HEK293 (cell line): ENCODE results near the gene GBF1.

Experiments used
- HOXD13 ChIP-seq: sonication (generic); formaldehyde crosslinking; IDR thresholded peaks from 2 replicates; pipeline ENCODE4 v1.8.0; 2022; ENCODE audit warnings: missing genetic modification reagents, borderline replicate concordance
- MEIS1 ChIP-seq: sonication (generic); formaldehyde crosslinking; IDR thresholded peaks from 2 replicates; pipeline ENCODE4 v1.8.1; 2022; ENCODE audit warnings: missing genetic modification reagents, mild to moderate bottlenecking, borderline replicate concordance
- MYNN ChIP-seq: fragments of 450-650 bp; formaldehyde crosslinking; IDR thresholded peaks from 2 replicates; pipeline ENCODE4 v1.5.1; 2016; ENCODE audit warnings: missing biosample characterization, missing genetic modification characterization, borderline replicate concordance
- OSR2 ChIP-seq: fragments of 450-650 bp; formaldehyde crosslinking; IDR thresholded peaks from 2 replicates; pipeline ENCODE4 v1.5.1; 2016; ENCODE audit warnings: missing biosample characterization, missing genetic modification characterization
- PRDM1 ChIP-seq: fragments of 450-650 bp; formaldehyde crosslinking; IDR thresholded peaks from 2 replicates; pipeline ENCODE4; 2016; ENCODE audit warnings: missing biosample characterization, missing genetic modification characterization
- REPIN1 ChIP-seq: fragments of 450-650 bp; formaldehyde crosslinking; IDR thresholded peaks from 2 replicates; pipeline ENCODE4 v1.5.1; 2017; ENCODE audit warnings: missing biosample characterization, missing genetic modification characterization, low read depth
- SCRT1 ChIP-seq: fragments of 450-650 bp; formaldehyde crosslinking; IDR thresholded peaks from 2 replicates; pipeline ENCODE4 v1.5.1; 2016; ENCODE audit warnings: missing biosample characterization, missing genetic modification characterization, borderline replicate concordance
- SCRT2 ChIP-seq: fragments of 450-650 bp; formaldehyde crosslinking; IDR thresholded peaks from 2 replicates; pipeline ENCODE4 v1.5.1; 2016; ENCODE audit warnings: missing biosample characterization, missing genetic modification characterization
- ZBTB21 ChIP-seq: fragments of 450-650 bp; formaldehyde crosslinking; IDR thresholded peaks from 2 replicates; pipeline ENCODE4 v1.5.1; 2017; ENCODE audit warnings: missing biosample characterization, missing genetic modification characterization
- ZBTB48 ChIP-seq: fragments of 450-650 bp; formaldehyde crosslinking; IDR thresholded peaks from 2 replicates; pipeline ENCODE4 v1.5.1; 2016; ENCODE audit warnings: missing biosample characterization, missing genetic modification characterization
- ZBTB8A ChIP-seq: fragments of 450-650 bp; formaldehyde crosslinking; IDR thresholded peaks from 2 replicates; pipeline ENCODE4 v1.5.1; 2016; ENCODE audit warnings: missing biosample characterization, missing genetic modification characterization
- ZFHX2 ChIP-seq: fragments of 450-650 bp; formaldehyde crosslinking; conservative IDR thresholded peaks from 2 replicates; pipeline ENCODE4 v1.5.1; 2016; ENCODE audit warnings: missing biosample characterization, missing genetic modification characterization
- ZNF112 ChIP-seq: fragments of 450-650 bp; formaldehyde crosslinking; IDR thresholded peaks from 2 replicates; pipeline ENCODE4 v1.5.0; 2017; ENCODE audit warnings: missing biosample characterization, missing genetic modification characterization
- ZNF174 ChIP-seq: fragments of 450-650 bp; formaldehyde crosslinking; IDR thresholded peaks from 2 replicates; pipeline ENCODE4 v1.5.0; 2017; ENCODE audit warnings: missing biosample characterization, mild to moderate bottlenecking, missing genetic modification characterization
- ZNF19 ChIP-seq: fragments of 450-650 bp; formaldehyde crosslinking; IDR thresholded peaks from 2 replicates; pipeline ENCODE4; 2016; ENCODE audit warnings: missing biosample characterization, missing genetic modification characterization, low read depth
- ZNF394 ChIP-seq: fragments of 450-650 bp; formaldehyde crosslinking; IDR thresholded peaks from 2 replicates; pipeline ENCODE4 v1.5.1; 2016; ENCODE audit warnings: missing biosample characterization, missing genetic modification characterization, mild to moderate bottlenecking, moderate library complexity, borderline replicate concordance
- ZNF555 ChIP-seq: fragments of 450-650 bp; formaldehyde crosslinking; conservative IDR thresholded peaks from 2 replicates; pipeline ENCODE4 v1.5.1; 2017; ENCODE audit warnings: missing biosample characterization, mild to moderate bottlenecking, missing genetic modification characterization, inconsistent platforms
- ZNF621 ChIP-seq: fragments of 450-650 bp; formaldehyde crosslinking; IDR thresholded peaks from 2 replicates; pipeline ENCODE4 v1.5.1; 2017; ENCODE audit warnings: missing biosample characterization, missing genetic modification characterization
- ZNF660 ChIP-seq: fragments of 450-650 bp; IDR thresholded peaks from 2 replicates; pipeline ENCODE4 v1.5.1; 2018; ENCODE audit warnings: missing biosample characterization, mild to moderate bottlenecking, missing genetic modification characterization
- ZNF701 ChIP-seq: fragments of 450-650 bp; formaldehyde crosslinking; IDR thresholded peaks from 2 replicates; pipeline ENCODE4 v1.5.1; 2016; ENCODE audit warnings: missing biosample characterization, missing genetic modification characterization
- ZSCAN23 ChIP-seq: fragments of 450-650 bp; formaldehyde crosslinking; IDR thresholded peaks from 2 replicates; pipeline ENCODE4 v1.5.1; 2016; ENCODE audit warnings: missing biosample characterization, missing genetic modification characterization
- ZXDB ChIP-seq: fragments of 450-650 bp; formaldehyde crosslinking; IDR thresholded peaks from 2 replicates; pipeline ENCODE4 v1.5.1; 2016; ENCODE audit warnings: missing biosample characterization, missing genetic modification characterization
- TF ChIP-seq, protein P1 (sequence below): sonication (generic); formaldehyde crosslinking; IDR thresholded peaks from 2 replicates; pipeline ENCODE4 v1.8.1; 2022; ENCODE audit warnings: mild to moderate bottlenecking, moderate library complexity, missing genetic modification reagents
- TF ChIP-seq, protein P2 (sequence below): fragments of 450-650 bp; formaldehyde crosslinking; IDR thresholded peaks from 2 replicates; pipeline ENCODE4 v1.5.1; 2016; ENCODE audit warnings: missing biosample characterization, missing genetic modification characterization, borderline replicate concordance
- TF ChIP-seq, protein P3 (sequence below): fragments of 450-650 bp; formaldehyde crosslinking; IDR thresholded peaks from 2 replicates; pipeline ENCODE4 v1.5.1; 2016; ENCODE audit warnings: missing biosample characterization, missing genetic modification characterization
- TF ChIP-seq, protein P4 (sequence below): fragments of 450-650 bp; formaldehyde crosslinking; IDR thresholded peaks from 2 replicates; pipeline ENCODE4 v1.5.1; 2017; ENCODE audit warnings: missing biosample characterization, missing genetic modification characterization
- TF ChIP-seq, protein P5 (sequence below): fragments of 450-650 bp; formaldehyde crosslinking; IDR thresholded peaks from 2 replicates; pipeline ENCODE4 v1.5.1; 2017; ENCODE audit warnings: missing biosample characterization, missing genetic modification characterization

The GBF1 gene

DNA sequence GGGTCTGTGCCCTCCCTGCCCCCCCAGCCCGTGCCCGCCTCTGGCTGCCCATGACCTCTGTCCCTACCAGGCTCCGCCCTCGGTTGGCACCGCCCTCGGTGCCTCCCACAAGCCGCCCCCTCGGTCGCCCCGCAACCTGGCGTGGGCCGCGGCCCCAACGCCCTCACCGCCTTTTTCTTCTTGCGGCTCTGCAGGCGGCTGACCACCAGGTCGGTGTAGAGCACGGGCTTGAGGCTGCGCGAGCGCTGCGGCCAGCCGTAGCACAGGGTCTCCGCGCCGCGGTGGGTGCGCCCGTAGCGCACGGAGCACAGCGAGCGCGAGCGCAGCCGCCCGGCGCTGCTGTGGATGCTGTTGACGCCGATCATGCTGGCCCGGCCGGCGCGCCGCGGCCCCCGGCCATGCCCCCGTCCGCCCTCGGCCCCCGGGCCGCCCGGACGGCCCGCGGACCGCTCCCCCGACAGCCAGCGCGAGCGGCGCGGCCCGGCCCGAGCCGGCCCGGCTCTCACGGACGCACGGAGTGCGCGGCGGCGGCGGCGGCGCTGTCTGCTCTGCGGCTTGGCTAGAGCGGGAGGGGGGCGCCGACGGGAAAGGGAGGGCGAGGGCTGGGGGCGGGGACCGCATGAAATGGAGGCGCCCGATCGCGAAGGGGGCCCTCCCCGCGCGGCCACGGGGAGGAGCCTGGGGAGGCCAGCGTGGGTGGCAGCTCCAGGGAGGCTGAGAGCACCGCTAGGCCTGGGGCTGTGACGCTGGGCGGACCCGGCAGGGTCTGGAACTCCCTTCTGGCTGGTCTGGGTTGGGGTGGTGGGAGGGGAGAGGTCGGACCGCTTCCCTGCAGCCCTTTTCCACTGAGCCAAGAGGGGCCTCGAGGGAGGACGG is 163.6 kb downstream of the GBF1 start (continued):
- no peak for TF ChIP-seq ZNF555 (tag by site-specific recombination)
- TF ChIP-seq SCRT2 (tag by site-specific recombination), result no peak
- TF ChIP-seq ZBTB48, result 0 out of 2 replicates have a peak, but pooled peaks have one; percentile 11
- no peak for TF ChIP-seq REPIN1 (tag by site-specific recombination)
- TF ChIP-seq, protein P1, sequence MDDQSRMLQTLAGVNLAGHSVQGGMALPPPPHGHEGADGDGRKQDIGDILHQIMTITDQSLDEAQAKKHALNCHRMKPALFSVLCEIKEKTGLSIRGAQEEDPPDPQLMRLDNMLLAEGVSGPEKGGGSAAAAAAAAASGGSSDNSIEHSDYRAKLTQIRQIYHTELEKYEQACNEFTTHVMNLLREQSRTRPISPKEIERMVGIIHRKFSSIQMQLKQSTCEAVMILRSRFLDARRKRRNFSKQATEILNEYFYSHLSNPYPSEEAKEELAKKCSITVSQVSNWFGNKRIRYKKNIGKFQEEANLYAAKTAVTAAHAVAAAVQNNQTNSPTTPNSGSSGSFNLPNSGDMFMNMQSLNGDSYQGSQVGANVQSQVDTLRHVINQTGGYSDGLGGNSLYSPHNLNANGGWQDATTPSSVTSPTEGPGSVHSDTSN, result no peak
- TF ChIP-seq ZBTB8A, result peak; percentile 43; the same call in 1 of the 2 replicates
- no peak for TF ChIP-seq ZNF19 (tag by site-specific recombination)
- TF ChIP-seq HOXD13 (CRISPR knock-in tag), result no peak
- TF ChIP-seq PRDM1 (tag by site-specific recombination), result no peak
- TF ChIP-seq ZNF621 (tag by site-specific recombination), result no peak
- no peak for TF ChIP-seq OSR2 (tag by site-specific recombination)
- peak; percentile 96 for TF ChIP-seq ZFHX2 (tag by site-specific recombination)
- TF ChIP-seq ZNF112 (tag by site-specific recombination), result no peak
- no peak for TF ChIP-seq MEIS1 (CRISPR knock-in tag)
- TF ChIP-seq SCRT1 (tag by site-specific recombination), result no peak
- TF ChIP-seq ZNF701 (tag by site-specific recombination), result no peak
- no peak for TF ChIP-seq ZNF174 (tag by site-specific recombination)
- TF ChIP-seq ZNF394, result no peak
- TF ChIP-seq, protein P2, sequence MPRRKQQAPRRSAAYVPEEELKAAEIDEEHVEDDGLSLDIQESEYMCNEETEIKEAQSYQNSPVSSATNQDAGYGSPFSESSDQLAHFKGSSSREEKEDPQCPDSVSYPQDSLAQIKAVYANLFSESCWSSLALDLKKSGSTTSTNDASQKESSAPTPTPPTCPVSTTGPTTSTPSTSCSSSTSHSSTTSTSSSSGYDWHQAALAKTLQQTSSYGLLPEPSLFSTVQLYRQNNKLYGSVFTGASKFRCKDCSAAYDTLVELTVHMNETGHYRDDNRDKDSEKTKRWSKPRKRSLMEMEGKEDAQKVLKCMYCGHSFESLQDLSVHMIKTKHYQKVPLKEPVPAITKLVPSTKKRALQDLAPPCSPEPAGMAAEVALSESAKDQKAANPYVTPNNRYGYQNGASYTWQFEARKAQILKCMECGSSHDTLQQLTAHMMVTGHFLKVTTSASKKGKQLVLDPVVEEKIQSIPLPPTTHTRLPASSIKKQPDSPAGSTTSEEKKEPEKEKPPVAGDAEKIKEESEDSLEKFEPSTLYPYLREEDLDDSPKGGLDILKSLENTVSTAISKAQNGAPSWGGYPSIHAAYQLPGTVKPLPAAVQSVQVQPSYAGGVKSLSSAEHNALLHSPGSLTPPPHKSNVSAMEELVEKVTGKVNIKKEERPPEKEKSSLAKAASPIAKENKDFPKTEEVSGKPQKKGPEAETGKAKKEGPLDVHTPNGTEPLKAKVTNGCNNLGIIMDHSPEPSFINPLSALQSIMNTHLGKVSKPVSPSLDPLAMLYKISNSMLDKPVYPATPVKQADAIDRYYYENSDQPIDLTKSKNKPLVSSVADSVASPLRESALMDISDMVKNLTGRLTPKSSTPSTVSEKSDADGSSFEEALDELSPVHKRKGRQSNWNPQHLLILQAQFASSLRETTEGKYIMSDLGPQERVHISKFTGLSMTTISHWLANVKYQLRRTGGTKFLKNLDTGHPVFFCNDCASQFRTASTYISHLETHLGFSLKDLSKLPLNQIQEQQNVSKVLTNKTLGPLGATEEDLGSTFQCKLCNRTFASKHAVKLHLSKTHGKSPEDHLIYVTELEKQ (tag by site-specific recombination), result no peak
- TF ChIP-seq ZBTB21 (tag by site-specific recombination), result no peak
- TF ChIP-seq, protein P3, sequence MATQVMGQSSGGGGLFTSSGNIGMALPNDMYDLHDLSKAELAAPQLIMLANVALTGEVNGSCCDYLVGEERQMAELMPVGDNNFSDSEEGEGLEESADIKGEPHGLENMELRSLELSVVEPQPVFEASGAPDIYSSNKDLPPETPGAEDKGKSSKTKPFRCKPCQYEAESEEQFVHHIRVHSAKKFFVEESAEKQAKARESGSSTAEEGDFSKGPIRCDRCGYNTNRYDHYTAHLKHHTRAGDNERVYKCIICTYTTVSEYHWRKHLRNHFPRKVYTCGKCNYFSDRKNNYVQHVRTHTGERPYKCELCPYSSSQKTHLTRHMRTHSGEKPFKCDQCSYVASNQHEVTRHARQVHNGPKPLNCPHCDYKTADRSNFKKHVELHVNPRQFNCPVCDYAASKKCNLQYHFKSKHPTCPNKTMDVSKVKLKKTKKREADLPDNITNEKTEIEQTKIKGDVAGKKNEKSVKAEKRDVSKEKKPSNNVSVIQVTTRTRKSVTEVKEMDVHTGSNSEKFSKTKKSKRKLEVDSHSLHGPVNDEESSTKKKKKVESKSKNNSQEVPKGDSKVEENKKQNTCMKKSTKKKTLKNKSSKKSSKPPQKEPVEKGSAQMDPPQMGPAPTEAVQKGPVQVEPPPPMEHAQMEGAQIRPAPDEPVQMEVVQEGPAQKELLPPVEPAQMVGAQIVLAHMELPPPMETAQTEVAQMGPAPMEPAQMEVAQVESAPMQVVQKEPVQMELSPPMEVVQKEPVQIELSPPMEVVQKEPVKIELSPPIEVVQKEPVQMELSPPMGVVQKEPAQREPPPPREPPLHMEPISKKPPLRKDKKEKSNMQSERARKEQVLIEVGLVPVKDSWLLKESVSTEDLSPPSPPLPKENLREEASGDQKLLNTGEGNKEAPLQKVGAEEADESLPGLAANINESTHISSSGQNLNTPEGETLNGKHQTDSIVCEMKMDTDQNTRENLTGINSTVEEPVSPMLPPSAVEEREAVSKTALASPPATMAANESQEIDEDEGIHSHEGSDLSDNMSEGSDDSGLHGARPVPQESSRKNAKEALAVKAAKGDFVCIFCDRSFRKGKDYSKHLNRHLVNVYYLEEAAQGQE (tag by site-specific recombination), result no peak
- TF ChIP-seq ZSCAN23 (tag by site-specific recombination), result no peak
- no peak for TF ChIP-seq ZXDB
- TF ChIP-seq, protein P4, sequence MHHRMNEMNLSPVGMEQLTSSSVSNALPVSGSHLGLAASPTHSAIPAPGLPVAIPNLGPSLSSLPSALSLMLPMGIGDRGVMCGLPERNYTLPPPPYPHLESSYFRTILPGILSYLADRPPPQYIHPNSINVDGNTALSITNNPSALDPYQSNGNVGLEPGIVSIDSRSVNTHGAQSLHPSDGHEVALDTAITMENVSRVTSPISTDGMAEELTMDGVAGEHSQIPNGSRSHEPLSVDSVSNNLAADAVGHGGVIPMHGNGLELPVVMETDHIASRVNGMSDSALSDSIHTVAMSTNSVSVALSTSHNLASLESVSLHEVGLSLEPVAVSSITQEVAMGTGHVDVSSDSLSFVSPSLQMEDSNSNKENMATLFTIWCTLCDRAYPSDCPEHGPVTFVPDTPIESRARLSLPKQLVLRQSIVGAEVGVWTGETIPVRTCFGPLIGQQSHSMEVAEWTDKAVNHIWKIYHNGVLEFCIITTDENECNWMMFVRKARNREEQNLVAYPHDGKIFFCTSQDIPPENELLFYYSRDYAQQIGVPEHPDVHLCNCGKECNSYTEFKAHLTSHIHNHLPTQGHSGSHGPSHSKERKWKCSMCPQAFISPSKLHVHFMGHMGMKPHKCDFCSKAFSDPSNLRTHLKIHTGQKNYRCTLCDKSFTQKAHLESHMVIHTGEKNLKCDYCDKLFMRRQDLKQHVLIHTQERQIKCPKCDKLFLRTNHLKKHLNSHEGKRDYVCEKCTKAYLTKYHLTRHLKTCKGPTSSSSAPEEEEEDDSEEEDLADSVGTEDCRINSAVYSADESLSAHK (tag by site-specific recombination), result no peak
- TF ChIP-seq, protein P5, sequence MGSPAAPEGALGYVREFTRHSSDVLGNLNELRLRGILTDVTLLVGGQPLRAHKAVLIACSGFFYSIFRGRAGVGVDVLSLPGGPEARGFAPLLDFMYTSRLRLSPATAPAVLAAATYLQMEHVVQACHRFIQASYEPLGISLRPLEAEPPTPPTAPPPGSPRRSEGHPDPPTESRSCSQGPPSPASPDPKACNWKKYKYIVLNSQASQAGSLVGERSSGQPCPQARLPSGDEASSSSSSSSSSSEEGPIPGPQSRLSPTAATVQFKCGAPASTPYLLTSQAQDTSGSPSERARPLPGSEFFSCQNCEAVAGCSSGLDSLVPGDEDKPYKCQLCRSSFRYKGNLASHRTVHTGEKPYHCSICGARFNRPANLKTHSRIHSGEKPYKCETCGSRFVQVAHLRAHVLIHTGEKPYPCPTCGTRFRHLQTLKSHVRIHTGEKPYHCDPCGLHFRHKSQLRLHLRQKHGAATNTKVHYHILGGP (tag by site-specific recombination), result no peak
- TF ChIP-seq ZNF660 (tag by site-specific recombination), result no peak
- no peak for TF ChIP-seq MYNN (tag by site-specific recombination)
